ENCODE measurements around the gene ADSL.

GRCh38 chr22:40416267-40416570 lies 69.9 kb downstream of the ADSL start:
- no peak for TF ChIP-seq ASH2L (IDR thresholded peaks at IDR 0.05; ENCODE audit: low read length)
- no peak for TF ChIP-seq CTCF (IDR thresholded peaks at IDR 0.05; ENCODE audit: control extremely low read depth in 1 of 3, insufficient read depth in 1 of 3, low read depth in 1 of 3, low read length in 3 of 3)
- TF ChIP-seq CREB1 (IDR thresholded peaks at IDR 0.05), result no peak
- TF ChIP-seq MAX (IDR thresholded peaks at IDR 0.05), result no peak
- TF ChIP-seq CHD2 (IDR thresholded peaks at IDR 0.05; ENCODE audit: low read length), result no peak
- TF ChIP-seq FOSL1 (IDR thresholded peaks at IDR 0.05; ENCODE audit: insufficient read depth, low read depth, low read length), result no peak
- TF ChIP-seq EP300 (IDR thresholded peaks at IDR 0.05; ENCODE audit: borderline replicate concordance in 1 of 2, low read depth in 2 of 2, low read length in 2 of 2), result no peak
- TF ChIP-seq RFX5 (IDR thresholded peaks at IDR 0.05; ENCODE audit: borderline replicate concordance, low read depth, low read length), result no peak
- no peak for TF ChIP-seq USF2 (IDR thresholded peaks at IDR 0.05; ENCODE audit: low read length)
- no peak for TF ChIP-seq POLR2AphosphoS5 (IDR thresholded peaks at IDR 0.05; ENCODE audit: low read depth, low read length)
- TF ChIP-seq POLR2A (IDR thresholded peaks at IDR 0.05; ENCODE audit: control extremely low read depth in 1 of 2, low read depth in 2 of 2, low read length in 2 of 2), result no peak
- no peak for TF ChIP-seq RAD21 (IDR thresholded peaks at IDR 0.05 in 1 of 2, conservative IDR thresholded peaks at IDR 0.05 in 1 of 2; ENCODE audit: low read depth in 2 of 2, low read length in 2 of 2)
- no peak for TF ChIP-seq JUND (IDR thresholded peaks at IDR 0.05; ENCODE audit: low read length)
- no peak for TF ChIP-seq CHD1 (IDR thresholded peaks at IDR 0.05; ENCODE audit: low read depth, low read length)

Data from H1 (cell line).